ENCODE results near the gene SLC39A11. TPM values are rescaled to one million over a fixed set of nuclear protein-coding genes. Genes with fewer than 3 reads are reported as not detected.

The SLC39A11 gene
- total RNA-seq, 1 experiment from 2014 or later, result 57.1 TPM

DNA sequence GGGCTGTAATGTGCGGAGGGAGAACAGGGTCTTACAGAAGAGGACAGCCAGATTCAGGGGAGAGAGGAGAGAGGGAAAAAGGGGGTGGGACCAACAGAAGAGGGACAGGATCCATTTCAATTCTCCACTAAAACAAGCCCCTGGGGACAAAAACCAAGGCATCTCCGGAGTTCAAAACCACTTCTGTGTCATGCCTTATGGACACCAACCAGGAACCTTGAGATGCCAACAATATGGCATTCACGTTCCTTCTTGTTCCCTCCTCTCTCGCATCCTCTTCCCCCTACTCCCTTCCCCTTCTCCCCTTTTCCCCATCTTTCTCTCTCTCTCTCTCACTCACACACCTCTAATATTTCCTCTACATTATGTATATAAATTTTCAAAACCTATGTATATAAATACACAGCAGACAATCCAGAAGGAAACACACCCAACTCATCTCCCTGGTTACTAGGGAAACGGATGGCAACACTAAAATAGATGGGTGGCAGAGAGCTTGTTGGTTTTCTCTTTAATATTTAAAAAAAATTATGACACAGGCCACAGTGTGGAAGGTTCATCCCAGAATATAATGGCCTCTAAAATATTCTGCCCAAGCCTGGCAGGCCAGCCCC is 123.1 kb downstream of the SLC39A11 start:
- Histone ChIP-seq H3K4me2 (no peak overlapping the region), H3K27me3 (ENCODE audit: insufficient read depth, low read depth) (no peaks in the 10 kb centered on the region), H3K4me3 (no peak overlapping the region), H2AFZ (no peak overlapping the region), H3K9me3 (ENCODE audit: insufficient read depth, low read depth) (no peaks in the 10 kb centered on the region), H3K4me1 (replicated peaks; ENCODE audit: insufficient read depth) (peaks cover 17% of the 10 kb centered on the region), H4K20me1 (ENCODE audit: insufficient read depth) (0 out of 2 replicates have a peak, but pooled peaks cover 4% of the 10 kb centered on the region), H3K9me2 (ENCODE audit: insufficient read depth) (no peaks in the 10 kb centered on the region), H3K36me3 (ENCODE audit: low read depth) (no peaks in the 10 kb centered on the region), H3F3A (ENCODE audit: insufficient read depth, low read depth) (peaks cover 9% of the 10 kb centered on the region), H3K27ac (no peak overlapping the region), H3K79me2 (ENCODE audit: low read depth) (no peaks in the 10 kb centered on the region; the same call in 1 of the 2 replicates)
- intact Hi-C loops (cut with micrococcal nuclease; ENCODE audit: unreplicated experiment), result no loop called here
- POLR2A ChIA-PET (ENCODE audit: unreplicated experiment), result no interaction called here
- TF ChIP-seq, protein P1, sequence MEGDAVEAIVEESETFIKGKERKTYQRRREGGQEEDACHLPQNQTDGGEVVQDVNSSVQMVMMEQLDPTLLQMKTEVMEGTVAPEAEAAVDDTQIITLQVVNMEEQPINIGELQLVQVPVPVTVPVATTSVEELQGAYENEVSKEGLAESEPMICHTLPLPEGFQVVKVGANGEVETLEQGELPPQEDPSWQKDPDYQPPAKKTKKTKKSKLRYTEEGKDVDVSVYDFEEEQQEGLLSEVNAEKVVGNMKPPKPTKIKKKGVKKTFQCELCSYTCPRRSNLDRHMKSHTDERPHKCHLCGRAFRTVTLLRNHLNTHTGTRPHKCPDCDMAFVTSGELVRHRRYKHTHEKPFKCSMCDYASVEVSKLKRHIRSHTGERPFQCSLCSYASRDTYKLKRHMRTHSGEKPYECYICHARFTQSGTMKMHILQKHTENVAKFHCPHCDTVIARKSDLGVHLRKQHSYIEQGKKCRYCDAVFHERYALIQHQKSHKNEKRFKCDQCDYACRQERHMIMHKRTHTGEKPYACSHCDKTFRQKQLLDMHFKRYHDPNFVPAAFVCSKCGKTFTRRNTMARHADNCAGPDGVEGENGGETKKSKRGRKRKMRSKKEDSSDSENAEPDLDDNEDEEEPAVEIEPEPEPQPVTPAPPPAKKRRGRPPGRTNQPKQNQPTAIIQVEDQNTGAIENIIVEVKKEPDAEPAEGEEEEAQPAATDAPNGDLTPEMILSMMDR (conservative IDR thresholded peaks at IDR 0.05), result no peak
- no peak for TF ChIP-seq EZH2 (IDR thresholded peaks at IDR 0.05; ENCODE audit: low read depth)
- CTCF ChIA-PET, result no interaction called here
- no peak for DNase-seq
- BruUV-seq (replicated peaks), result no TSS peak

DNA sequence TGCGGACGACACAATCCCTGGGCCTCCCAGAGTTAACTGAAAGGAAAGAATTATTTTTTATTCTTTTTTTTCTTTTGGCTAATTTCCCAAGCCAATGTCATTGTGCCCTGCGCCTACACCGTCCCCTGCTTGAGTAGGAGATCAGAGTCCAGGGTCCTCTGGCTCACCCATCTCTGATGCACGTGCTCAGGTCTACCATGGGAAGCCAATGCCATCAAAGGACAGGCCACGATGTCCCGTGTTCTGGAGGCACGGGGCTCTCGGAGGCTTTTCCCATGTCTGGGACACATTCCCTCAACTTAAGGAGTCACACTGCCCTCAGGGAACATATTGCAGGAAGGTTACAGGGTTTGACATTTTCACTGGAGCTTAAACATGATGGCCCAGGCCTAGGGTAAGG is 123.7 kb downstream of the SLC39A11 start:
- Histone ChIP-seq H3K79me2 (ENCODE audit: low read depth) (no peaks in the 10 kb centered on the region; the same call in 1 of the 2 replicates), H3K4me2 (no peak overlapping the region), H2AFZ (no peak overlapping the region), H3K4me3 (no peak overlapping the region), H3K9me3 (ENCODE audit: insufficient read depth, low read depth) (no peaks in the 10 kb centered on the region), H3K4me1 (replicated peaks; ENCODE audit: insufficient read depth) (peaks cover 13% of the 10 kb centered on the region), H3F3A (ENCODE audit: insufficient read depth, low read depth) (peaks cover 3% of the 10 kb centered on the region), H3K27ac (no peak overlapping the region), H3K36me3 (ENCODE audit: low read depth) (no peaks in the 10 kb centered on the region), H4K20me1 (ENCODE audit: insufficient read depth) (0 out of 2 replicates have a peak, but pooled peaks cover 4% of the 10 kb centered on the region), H3K9me2 (ENCODE audit: insufficient read depth) (no peaks in the 10 kb centered on the region), H3K27me3 (ENCODE audit: insufficient read depth, low read depth) (no peaks in the 10 kb centered on the region)
- no peak for DNase-seq
- intact Hi-C loops (cut with micrococcal nuclease; ENCODE audit: unreplicated experiment), result no loop called here
- ChIA-PET POLR2A (ENCODE audit: unreplicated experiment) (no interaction called here), CTCF (no interaction called here)
- TF ChIP-seq EZH2 (IDR thresholded peaks at IDR 0.05; ENCODE audit: low read depth), result no peak
- TF ChIP-seq, protein P1 (conservative IDR thresholded peaks at IDR 0.05), result no peak
- BruUV-seq (replicated peaks), result no TSS peak

DNA sequence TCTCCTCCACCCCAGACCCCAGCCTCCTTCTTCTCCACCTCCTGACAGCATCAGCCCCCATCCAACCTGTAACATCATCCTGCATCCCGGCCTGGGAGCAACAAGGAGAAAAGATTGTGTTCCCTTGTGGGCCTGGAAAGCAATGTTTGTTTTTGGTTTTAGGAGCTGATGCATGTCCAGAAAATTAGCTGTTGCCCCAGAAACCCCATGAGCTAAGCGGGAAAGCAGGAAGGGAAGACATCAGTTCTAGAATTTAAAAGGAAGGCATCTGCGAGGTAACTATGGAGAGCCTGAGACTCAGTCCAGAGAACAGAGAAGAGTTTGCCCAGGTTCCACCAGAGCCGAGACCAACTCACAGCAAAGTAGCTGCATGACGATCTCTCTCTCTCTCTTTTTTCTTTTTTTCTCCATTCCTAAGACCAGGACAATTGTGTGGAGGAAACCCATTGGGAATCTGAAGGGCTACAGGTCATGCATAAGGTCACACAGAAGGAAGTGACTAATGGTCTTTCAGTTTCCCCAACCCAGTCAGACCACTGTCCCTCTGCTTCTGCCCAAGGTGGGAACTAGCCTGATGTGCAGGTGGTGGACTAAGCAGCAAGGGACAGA is 124.4 kb downstream of the SLC39A11 start:
- Histone ChIP-seq H3K4me1 (replicated peaks; ENCODE audit: insufficient read depth) (peaks cover 11% of the 10 kb centered on the region), H3K9me2 (ENCODE audit: insufficient read depth) (no peaks in the 10 kb centered on the region), H3K27ac (no peak overlapping the region), H4K20me1 (ENCODE audit: insufficient read depth) (0 out of 2 replicates have a peak, but pooled peaks cover 4% of the 10 kb centered on the region), H2AFZ (no peak overlapping the region), H3K4me3 (no peak overlapping the region), H3F3A (ENCODE audit: insufficient read depth, low read depth) (no peaks in the 10 kb centered on the region; the same call in 1 of the 2 replicates), H3K27me3 (ENCODE audit: insufficient read depth, low read depth) (no peaks in the 10 kb centered on the region), H3K4me2 (no peak overlapping the region), H3K79me2 (ENCODE audit: low read depth) (no peaks in the 10 kb centered on the region; the same call in 1 of the 2 replicates), H3K36me3 (ENCODE audit: low read depth) (no peaks in the 10 kb centered on the region), H3K9me3 (ENCODE audit: insufficient read depth, low read depth) (no peaks in the 10 kb centered on the region)
- ChIA-PET CTCF (no interaction called here), POLR2A (ENCODE audit: unreplicated experiment) (interaction anchor here (0.7 kb wide), 1 partner anchor 52 kb away, joined by 24 read pairs; no protein-coding TSS in a partner anchor)
- no TSS peak for BruUV-seq (replicated peaks)
- DNase-seq, result no peak
- TF ChIP-seq, protein P1 (conservative IDR thresholded peaks at IDR 0.05), result no peak
- TF ChIP-seq EZH2 (IDR thresholded peaks at IDR 0.05; ENCODE audit: low read depth), result no peak
- intact Hi-C loops (cut with micrococcal nuclease; ENCODE audit: unreplicated experiment), result no loop called here

Data from PC-9 (cell line).